ENCODE data around the gene SLC17A7. TPM values are rescaled to one million over a fixed set of nuclear protein-coding genes. Genes with fewer than 3 reads are reported as not detected.
"Not testable (repeated sequence)": the region's sequence is repeated elsewhere in the genome, so short reads cannot be mapped to it uniquely, and the experiment has no call there.

Gene SLC17A7
- total and polyA plus RNA-seq, 2 donors (not counting 3 experiments of a cell fraction or from before 2014, with no cell fraction given), result 0.07 to 0.13 TPM

DNA sequence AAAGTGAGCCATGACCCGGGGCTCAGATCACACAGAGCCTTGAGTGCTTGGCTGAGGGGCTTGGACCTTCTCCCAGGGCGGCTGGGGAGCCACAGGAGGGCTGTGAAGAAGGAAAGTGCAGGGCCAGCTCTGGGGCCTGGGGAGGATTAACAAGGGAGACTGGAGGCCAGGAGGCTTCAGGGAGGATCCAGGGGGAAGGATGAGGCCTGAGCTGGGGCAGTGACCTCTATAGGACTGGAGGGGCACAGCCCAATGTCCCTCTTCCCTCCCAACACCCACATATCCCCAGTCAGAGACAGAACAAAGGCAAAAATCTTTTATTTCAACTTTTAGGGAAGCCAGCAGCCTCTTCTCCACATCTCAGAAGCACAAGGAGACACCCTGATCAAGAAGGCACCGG lies 4.7 kb upstream of the SLC17A7 start:
- no TSS peak for BruUV-seq (replicated peaks)
- H3K4me2 ChIP-seq (ENCODE audit: insufficient read depth, low read length), result no peak overlapping the region
- H3K4me1 ChIP-seq (ENCODE audit: control insufficient read depth, extremely low read depth, insufficient read depth, low read length), result peaks cover 5% of the 10 kb centered on the region
- TF ChIP-seq, protein P1, sequence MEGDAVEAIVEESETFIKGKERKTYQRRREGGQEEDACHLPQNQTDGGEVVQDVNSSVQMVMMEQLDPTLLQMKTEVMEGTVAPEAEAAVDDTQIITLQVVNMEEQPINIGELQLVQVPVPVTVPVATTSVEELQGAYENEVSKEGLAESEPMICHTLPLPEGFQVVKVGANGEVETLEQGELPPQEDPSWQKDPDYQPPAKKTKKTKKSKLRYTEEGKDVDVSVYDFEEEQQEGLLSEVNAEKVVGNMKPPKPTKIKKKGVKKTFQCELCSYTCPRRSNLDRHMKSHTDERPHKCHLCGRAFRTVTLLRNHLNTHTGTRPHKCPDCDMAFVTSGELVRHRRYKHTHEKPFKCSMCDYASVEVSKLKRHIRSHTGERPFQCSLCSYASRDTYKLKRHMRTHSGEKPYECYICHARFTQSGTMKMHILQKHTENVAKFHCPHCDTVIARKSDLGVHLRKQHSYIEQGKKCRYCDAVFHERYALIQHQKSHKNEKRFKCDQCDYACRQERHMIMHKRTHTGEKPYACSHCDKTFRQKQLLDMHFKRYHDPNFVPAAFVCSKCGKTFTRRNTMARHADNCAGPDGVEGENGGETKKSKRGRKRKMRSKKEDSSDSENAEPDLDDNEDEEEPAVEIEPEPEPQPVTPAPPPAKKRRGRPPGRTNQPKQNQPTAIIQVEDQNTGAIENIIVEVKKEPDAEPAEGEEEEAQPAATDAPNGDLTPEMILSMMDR (IDR thresholded peaks at IDR 0.05; ENCODE audit: extremely low read depth in 1 of 2, insufficient read depth in 1 of 2, low read depth in 1 of 2, low read length in 2 of 2), result no peak
- TF ChIP-seq POLR2A (IDR thresholded peaks at IDR 0.05; ENCODE audit: low read depth, low read length) (no peak), EZH2 (IDR thresholded peaks at IDR 0.05; ENCODE audit: borderline replicate concordance, low read depth, low read length, severe bottlenecking) (no peak), MYC (IDR thresholded peaks at IDR 0.05; ENCODE audit: low read depth, low read length) (no peak), FOS (IDR thresholded peaks at IDR 0.05; ENCODE audit: borderline replicate concordance, insufficient read depth, low read length) (no peak), POLR2AphosphoS5 (IDR thresholded peaks at IDR 0.05; ENCODE audit: insufficient read depth, low read depth, low read length) (no peak), JUN (IDR thresholded peaks at IDR 0.05; ENCODE audit: borderline replicate concordance, insufficient read depth, insufficient read length, low read depth) (no peak), GATA2 (IDR thresholded peaks at IDR 0.05; ENCODE audit: insufficient read depth, insufficient read length, low read depth, low read length) (no peak)
- TF ChIP-seq, protein P2, sequence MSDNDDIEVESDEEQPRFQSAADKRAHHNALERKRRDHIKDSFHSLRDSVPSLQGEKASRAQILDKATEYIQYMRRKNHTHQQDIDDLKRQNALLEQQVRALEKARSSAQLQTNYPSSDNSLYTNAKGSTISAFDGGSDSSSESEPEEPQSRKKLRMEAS (IDR thresholded peaks at IDR 0.05; ENCODE audit: insufficient read depth, insufficient read length), result no peak
- no peak overlapping the region for H3K27ac ChIP-seq (ENCODE audit: insufficient read depth, low read depth, low read length)
- no peaks in the 10 kb centered on the region for H4K20me1 ChIP-seq (replicated peaks; ENCODE audit: control insufficient read depth, extremely low read depth, insufficient read depth, low read length)
- peaks cover 0 to 4% of the 10 kb centered on the region in 2 experiments for H3K36me3 ChIP-seq (ENCODE audit: control insufficient read depth in 2 of 2, extremely low read depth in 1 of 2, insufficient read depth in 2 of 2, low read length in 2 of 2)
- ChIA-PET CTCF (interaction anchor here (1.9 kb wide), 1 partner anchor 54 kb away, joined by 8 read pairs; no protein-coding TSS in a partner anchor), POLR2A (no interaction called here)
- no peak overlapping the region for H2AFZ ChIP-seq (ENCODE audit: low read depth, low read length)
- FAIRE-seq (no peak), DNase-seq (ENCODE audit: low read depth, low spot score) (no peak)
- peaks cover 7% of the 10 kb centered on the region for H3K79me2 ChIP-seq (ENCODE audit: control insufficient read depth, insufficient read depth, low read length)
- H3K9ac ChIP-seq (replicated peaks; ENCODE audit: extremely low read depth, insufficient read depth, low read length), result no peak overlapping the region
- no peaks in the 10 kb centered on the region for H3K9me1 ChIP-seq (replicated peaks; ENCODE audit: control insufficient read depth, extremely low read depth, insufficient read depth, low read length)
- H3K4me3 ChIP-seq (replicated peaks in 1 of 3; ENCODE audit: insufficient read depth in 1 of 3, low read depth in 1 of 3, low read length in 3 of 3), result no peak overlapping the region
- no peaks in the 10 kb centered on the region for H3K9me3 ChIP-seq (replicated peaks; ENCODE audit: control insufficient read depth, insufficient read depth, low read length)
- intact Hi-C loops (cut with micrococcal nuclease), result no loop called here
- H3K27me3 ChIP-seq (ENCODE audit: control insufficient read depth in 2 of 2, insufficient read depth in 2 of 2, low read length in 2 of 2), result peaks cover 8 to 13% of the 10 kb centered on the region in 2 experiments
- dilution Hi-C loops (cut with MboI; ENCODE audit: extremely low pct_ligation_motif_present, low sequenced_read_pairs), result no loop called here

DNA sequence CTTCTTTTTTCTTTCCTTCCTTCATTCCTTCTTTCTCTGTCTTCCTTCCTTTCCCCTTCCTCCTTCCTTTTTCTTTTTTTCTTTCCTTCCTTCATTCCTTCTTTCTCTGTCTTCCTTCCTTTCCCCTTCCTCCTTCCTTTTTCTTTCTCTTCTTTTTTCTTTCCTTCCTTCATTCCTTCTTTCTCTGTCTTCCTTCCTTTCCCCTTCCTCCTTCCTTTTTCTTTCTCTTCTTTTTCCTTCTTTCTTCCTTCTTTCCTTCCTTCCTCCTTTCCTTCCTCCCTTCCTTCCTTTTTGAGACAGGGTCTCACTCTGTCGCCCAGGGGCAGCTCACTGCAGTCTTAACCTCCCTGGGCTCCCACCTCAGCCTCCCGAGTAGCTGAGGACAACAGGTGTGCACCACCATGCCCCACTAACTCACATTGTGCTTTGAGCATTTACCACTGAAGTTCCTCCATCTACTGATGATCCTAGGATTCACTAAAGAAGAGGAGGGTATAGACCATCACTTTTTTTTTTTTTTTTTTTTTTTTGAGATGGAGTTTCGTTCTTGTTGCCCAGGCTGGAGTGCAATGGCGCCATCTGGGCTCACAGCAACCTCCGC lies 2.9 kb upstream of the SLC17A7 start:
- BruUV-seq (replicated peaks); H3K79me2 ChIP-seq (ENCODE audit: control insufficient read depth, insufficient read depth, low read length); intact Hi-C loops (cut with micrococcal nuclease); FAIRE-seq; H3K27ac ChIP-seq (ENCODE audit: insufficient read depth, low read depth, low read length); H3K4me1 ChIP-seq (ENCODE audit: control insufficient read depth, extremely low read depth, insufficient read depth, low read length); H4K20me1 ChIP-seq (replicated peaks; ENCODE audit: control insufficient read depth, extremely low read depth, insufficient read depth, low read length); H2AFZ ChIP-seq (ENCODE audit: low read depth, low read length); dilution Hi-C loops (cut with MboI; ENCODE audit: extremely low pct_ligation_motif_present, low sequenced_read_pairs); H3K9me3 ChIP-seq (replicated peaks; ENCODE audit: control insufficient read depth, insufficient read depth, low read length); DNase-seq (ENCODE audit: low read depth, low spot score); H3K9ac ChIP-seq (replicated peaks; ENCODE audit: extremely low read depth, insufficient read depth, low read length); H3K4me3 ChIP-seq (replicated peaks in 1 of 3; ENCODE audit: insufficient read depth in 1 of 3, low read depth in 1 of 3, low read length in 3 of 3); H3K4me2 ChIP-seq (ENCODE audit: insufficient read depth, low read length); H3K36me3 ChIP-seq (ENCODE audit: control insufficient read depth in 2 of 2, extremely low read depth in 1 of 2, insufficient read depth in 2 of 2, low read length in 2 of 2); H3K9me1 ChIP-seq (replicated peaks; ENCODE audit: control insufficient read depth, extremely low read depth, insufficient read depth, low read length): not testable (repeated sequence)
- CTCF ChIA-PET, result interaction anchor here (0.8 to 2.8 kb wide), 6 partner anchors 18 to 449 kb away, joined by 3 to 8 read pairs (median 4); partner anchors contain the start of gene GFY
- POLR2A ChIA-PET, result interaction anchor here (0.7 kb wide), 1 partner anchor 265 kb away, joined by 3 read pairs; no protein-coding TSS in a partner anchor
- peaks cover 23 to 30% of the 10 kb centered on the region in 2 experiments for H3K27me3 ChIP-seq (ENCODE audit: control insufficient read depth in 2 of 2, insufficient read depth in 2 of 2, low read length in 2 of 2)
